NCI-H2227 treated with DMSO at 0.1 percent for 48 hours (cell line): ENCODE results near the gene EEF1A2.

Experiments
- DNase-seq: peaks from one replicate; lab custom pipeline; 2025; lab: John Stamatoyannopoulos, UW

EEF1A2 gene

GRCh38 chr20:63499338-63499969 is 571 bp upstream of the EEF1A2 start:
- DNase-seq, result no peak

GRCh38 chr20:63497946-63498935 is 642 bp downstream of the EEF1A2 start:
- DNase-seq, result no peak

GRCh38 chr20:63497138-63497945 is 1.5 kb downstream of the EEF1A2 start:
- no peak for DNase-seq

GRCh38 chr20:63496596-63497120 is 2.2 kb downstream of the EEF1A2 start:
- no peak for DNase-seq

GRCh38 chr20:63495741-63496595 is 2.9 kb downstream of the EEF1A2 start:
- DNase-seq, result no peak

GRCh38 chr20:63495167-63495720 is 3.6 kb downstream of the EEF1A2 start:
- no peak for DNase-seq

GRCh38 chr20:63494420-63495166 is 4.3 kb downstream of the EEF1A2 start:
- DNase-seq, result no peak

GRCh38 chr20:63494084-63494419 is 4.8 kb downstream of the EEF1A2 start:
- DNase-seq, result no peak

GRCh38 chr20:63493563-63494020 is 5.3 kb downstream of the EEF1A2 start:
- no peak for DNase-seq

GRCh38 chr20:63492982-63493381 is 5.9 kb downstream of the EEF1A2 start:
- DNase-seq, result no peak

GRCh38 chr20:63492518-63492917 is 6.4 kb downstream of the EEF1A2 start:
- no peak for DNase-seq

- no peak for DNase-seq
Observed at GRCh38 chr20:63491635-63492230, 7.2 kb downstream of the EEF1A2 start.

GRCh38 chr20:63491078-63491477 is 7.8 kb downstream of the EEF1A2 start:
- DNase-seq, result no peak

GRCh38 chr20:63490416-63490815 is 8.5 kb downstream of the EEF1A2 start:
- DNase-seq, result no peak

GRCh38 chr20:63488315-63489251 is 10.3 kb downstream of the EEF1A2 start:
- DNase-seq, result no peak

GRCh38 chr20:63487781-63488241 is 11.1 kb downstream of the EEF1A2 start:
- DNase-seq, result no peak

GRCh38 chr20:63487116-63487764 is 11.6 kb downstream of the EEF1A2 start:
- DNase-seq, result no peak

GRCh38 chr20:63486300-63486855 is 12.5 kb downstream of the EEF1A2 start:
- no peak for DNase-seq
